K562 (cell line): ENCODE results near the gene TMEM72. TPM values are rescaled to one million over a fixed set of nuclear protein-coding genes. Genes with fewer than 3 reads are reported as not detected.

Source experiments
- AFF4 ChIP-seq: sonication (generic); formaldehyde crosslinking; IDR thresholded peaks from 2 replicates; pipeline ENCODE4 v1.8.0; 2023; ENCODE audit warnings: mild to moderate bottlenecking, missing genetic modification reagents
- BCL6 ChIP-seq: fragments of 250-450 bp; sonication (Bioruptor Pico); IDR thresholded peaks from 2 replicates; pipeline ENCODE4 v1.4.0; 2020
- BRF1 ChIP-seq: IDR thresholded peaks from 3 replicates; pipeline ENCODE4 v1.6.1; 2011; ENCODE audit warnings: borderline replicate concordance, mild to moderate bottlenecking; ENCODE audit not compliant: insufficient read length; ENCODE audit errors: extremely low read depth
- BRF2 ChIP-seq: IDR thresholded peaks from 3 replicates; pipeline ENCODE4 v1.6.1; 2011; ENCODE audit warnings: borderline replicate concordance, mild to moderate bottlenecking; ENCODE audit not compliant: insufficient read length, insufficient read depth
- C11orf30 ChIP-seq: fragments of 450-650 bp; IDR thresholded peaks from 2 replicates; pipeline ENCODE4 v1.6.1; 2016; ENCODE audit warnings: low read depth, mild to moderate bottlenecking
- CC2D1A ChIP-seq: fragments of 450-650 bp; IDR thresholded peaks from 2 replicates; pipeline ENCODE4 v1.6.1; 2017; ENCODE audit warnings: mild to moderate bottlenecking
- CHD4 ChIP-seq: fragments of 200-600 bp; sonication (generic); IDR thresholded peaks from 3 replicates; pipeline ENCODE4 v1.6.1; 2012; ENCODE audit warnings: low read depth, mild to moderate bottlenecking, mixed read lengths, low read length, inconsistent platforms; ENCODE audit not compliant: insufficient read depth, insufficient replicate concordance, poor library complexity, severe bottlenecking
- COPS2 ChIP-seq: fragments of 450-650 bp; conservative IDR thresholded peaks from 2 replicates; pipeline ENCODE4 v1.6.1; 2016; ENCODE audit warnings: mild to moderate bottlenecking, moderate library complexity
- ETS2 ChIP-seq: IDR thresholded peaks from 2 replicates; pipeline ENCODE4 v1.6.1; 2016; ENCODE audit warnings: borderline replicate concordance, missing genetic modification characterization, mild to moderate bottlenecking, moderate library complexity, missing compliant biosample characterization; ENCODE audit not compliant: poor library complexity, severe bottlenecking
- FOXJ3 ChIP-seq: sonication (generic); formaldehyde crosslinking; IDR thresholded peaks from 2 replicates; pipeline ENCODE4 v1.4.0; 2020; ENCODE audit warnings: mild to moderate bottlenecking, missing genetic modification reagents
- HOXB6 ChIP-seq: fragments of 250-450 bp; sonication (Bioruptor Pico); IDR thresholded peaks from 2 replicates; pipeline ENCODE4 v1.5.1; 2022; ENCODE audit warnings: mild to moderate bottlenecking, borderline replicate concordance
- MBD2 ChIP-seq: sonication (generic); IDR thresholded peaks from 2 replicates; pipeline ENCODE4 v1.6.1; 2016; ENCODE audit warnings: low read depth, borderline replicate concordance
- MCM3 ChIP-seq: fragments of 450-650 bp; IDR thresholded peaks from 2 replicates; pipeline ENCODE4 v1.6.1; 2016
- MCM7 ChIP-seq, 2 experiments: fragments of 450-650 bp; IDR thresholded peaks; 2 replicates each; pipeline ENCODE4 v1.6.1; 2016 to 2018
- NFIC ChIP-seq: fragments of 450-650 bp; IDR thresholded peaks from 2 replicates; pipeline ENCODE4 v1.6.1; 2017; ENCODE audit warnings: mild to moderate bottlenecking, inconsistent platforms
- NFXL1 ChIP-seq: fragments of 450-650 bp; formaldehyde crosslinking; IDR thresholded peaks from 2 replicates; pipeline ENCODE4 v1.4.0; 2021; ENCODE audit warnings: mild to moderate bottlenecking
- NFYB ChIP-seq: IDR thresholded peaks from 2 replicates; pipeline ENCODE4 v1.6.1; 2011; ENCODE audit warnings: mild to moderate bottlenecking, moderate library complexity; ENCODE audit not compliant: insufficient read length; ENCODE audit errors: extremely low read depth
- NR2C2 ChIP-seq, 2 experiments: fragments of 200-800 bp in 1 of 2; sonication (Bioruptor generic) in 1 of 2; sonication (generic) in 1 of 2; formaldehyde crosslinking in 1 of 2; IDR thresholded peaks; 2 replicates each; pipeline versions ENCODE4 v1.6.1 to v1.8.0; 2016 to 2022; ENCODE audit warnings: mild to moderate bottlenecking in 1 of 2, missing compliant biosample characterization in 1 of 2, missing genetic modification characterization in 1 of 2, missing genetic modification reagents in 1 of 2
- SMAD1 ChIP-seq: fragments of 150-350 bp; IDR thresholded peaks from 2 replicates; pipeline ENCODE4 v1.6.1; 2014; ENCODE audit warnings: low read length, low read depth; ENCODE audit not compliant: partially characterized antibody
- SRSF7 ChIP-seq: fragments of 200-400 bp; formaldehyde crosslinking; optimal IDR thresholded peaks from 2 replicates; pipeline ENCODE3; 2017; ENCODE audit warnings: mild to moderate bottlenecking, low read depth, low read length
- STAT5A ChIP-seq: IDR thresholded peaks from 2 replicates; pipeline ENCODE4 v1.6.1; 2012; ENCODE audit warnings: low read length, inconsistent platforms, borderline replicate concordance
- ZNF174 ChIP-seq: fragments of 250-450 bp; sonication (Bioruptor Pico); IDR thresholded peaks from 2 replicates; pipeline ENCODE4 v1.4.0; 2020; ENCODE audit warnings: mild to moderate bottlenecking
- ZNF224 ChIP-seq: sonication (generic); formaldehyde crosslinking; IDR thresholded peaks from 2 replicates; pipeline ENCODE4 v1.8.0; 2022; ENCODE audit warnings: mild to moderate bottlenecking, missing genetic modification reagents
- ZNF347 ChIP-seq: fragments of 450-650 bp; formaldehyde crosslinking; IDR thresholded peaks from 2 replicates; pipeline ENCODE4 v1.4.0; 2020; ENCODE audit warnings: low read depth, mild to moderate bottlenecking, moderate library complexity
- ZNF586 ChIP-seq: fragments of 450-650 bp; formaldehyde crosslinking; conservative IDR thresholded peaks from 2 replicates; pipeline ENCODE4 v1.4.0; 2020; ENCODE audit warnings: mild to moderate bottlenecking, moderate library complexity
- ZNF764 ChIP-seq: fragments of 250-450 bp; sonication (Bioruptor Pico); IDR thresholded peaks from 2 replicates; pipeline ENCODE4 v1.4.0; 2020; ENCODE audit warnings: low read depth, mild to moderate bottlenecking, moderate library complexity
- polyA plus RNA-seq, 8 experiments: library from polyadenylated mRNA; depleted of rRNA in 4 of 8; stranded (reverse) in 5 of 8; unstranded in 3 of 8; fragments of >200 nt; fragmentation: Nextera tagmentation in 2 of 8; fragmentation: Illumina TruSeq in 1 of 8; extraction: Ambion mirVana in 2 of 8; extraction: Trizol in 1 of 8; gene quantifications; 2 replicates each; pipeline versions ENCODE4 v1.2.1 to v1.2.3, GENCODE V29; 2011 to 2014; ENCODE audit warnings: inconsistent platforms in 1 of 8, missing spikeins in 1 of 8
- total RNA-seq, 7 experiments: library from RNA; depleted of rRNA in 6 of 7; stranded (reverse); fragments of >200 nt in 6 of 7; fragmentation: Illumina TruSeq in 2 of 7; extraction: Trizol in 2 of 7; gene quantifications; 2 replicates each; pipeline versions ENCODE4 v1.2.1 to v1.2.3, GENCODE V29; 2011 to 2021; ENCODE audit warnings: low replicate concordance in 1 of 7

Gene TMEM72
- total and polyA plus RNA-seq, 9 of the 15 experiments (the other 6 are each of a cell fraction or from before 2014, with no cell fraction given) = not detected

GRCh38 chr10:44913350-44914081 lies 2.4 kb downstream of the TMEM72 start (continued):
- TF ChIP-seq ZNF174 (CRISPR knock-in tag) (no peak), ZNF764 (no peak), BCL6 (CRISPR knock-in tag) (no peak), BRF1 (no peak), NFXL1 (no peak), ZNF347 (CRISPR knock-in tag) (no peak), CC2D1A (peak; percentile 71; the same call in 1 of the 2 replicates), ETS2 (tag) (no peak), NR2C2 (CRISPR knock-in tag; IDR thresholded peaks at IDR 0.05) (no peak), NR2C2 (tag; IDR thresholded peaks at IDR 0.05) (no peak; the same call in 1 of the 2 replicates), MCM7 (IDR thresholded peaks at IDR 0.05) (no peak), ZNF586 (no peak), FOXJ3 (no peak), CHD4 (no peak), COPS2 (no peak), ZNF224 (no peak), SRSF7 (no peak), MCM3 (peak; percentile 80; the same call in 1 of the 2 replicates), STAT5A (peak; percentile 85), NFYB (no peak), MBD2 (peak; percentile 51; the same call in 1 of the 2 replicates), C11orf30 (no peak), NFIC (peak; percentile 82), BRF2 (no peak), HOXB6 (no peak), AFF4 (CRISPR knock-in tag) (no peak), SMAD1 (no peak)
